GM10847 (cell line): Measurements from ENCODE around the gene PTRH1.
A peak's percentile ranks its signal among the peaks of the same experiment; 100 is the strongest.

Experiments
- POLR2A ChIP-seq: IDR thresholded peaks from 2 replicates; pipeline ENCODE4 v1.6.1; 2011; ENCODE audit not compliant: insufficient read length; ENCODE audit errors: extremely low read depth

Gene PTRH1

DNA sequence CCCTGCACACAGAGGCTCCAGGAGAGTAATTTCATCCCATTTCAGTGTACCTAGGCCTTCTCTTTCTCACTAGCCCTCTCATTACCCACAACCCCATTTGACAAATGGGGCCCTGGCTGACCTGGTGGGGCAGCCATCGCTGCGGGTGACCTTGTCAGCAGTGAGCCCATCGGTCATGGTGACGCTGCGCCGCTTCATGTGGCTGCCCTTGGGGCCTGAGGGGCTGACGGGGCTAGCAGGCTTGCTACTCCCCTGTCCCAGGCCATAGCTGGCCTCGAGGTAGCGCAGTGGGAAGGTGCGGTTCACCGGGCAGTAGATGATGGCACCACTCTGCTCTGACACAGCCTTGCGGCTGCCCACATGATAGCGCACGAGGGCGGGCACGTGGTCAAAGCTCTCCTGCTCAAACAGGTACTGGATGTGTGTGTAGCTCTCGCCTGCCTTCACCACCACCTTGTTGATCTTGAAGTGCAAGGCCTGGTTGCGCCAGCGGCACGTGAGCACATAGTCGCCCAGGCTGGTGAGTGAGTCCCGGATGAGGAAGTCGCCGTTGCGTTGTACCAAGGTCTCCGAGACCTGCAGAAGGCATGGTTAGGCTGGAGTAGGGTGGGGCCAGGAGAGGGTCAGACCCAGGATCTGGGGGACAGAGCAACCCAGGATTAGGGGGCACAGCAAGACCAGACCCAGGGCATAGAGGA is 33.8 kb upstream of the PTRH1 start:
- TF ChIP-seq POLR2A, result no peak

DNA sequence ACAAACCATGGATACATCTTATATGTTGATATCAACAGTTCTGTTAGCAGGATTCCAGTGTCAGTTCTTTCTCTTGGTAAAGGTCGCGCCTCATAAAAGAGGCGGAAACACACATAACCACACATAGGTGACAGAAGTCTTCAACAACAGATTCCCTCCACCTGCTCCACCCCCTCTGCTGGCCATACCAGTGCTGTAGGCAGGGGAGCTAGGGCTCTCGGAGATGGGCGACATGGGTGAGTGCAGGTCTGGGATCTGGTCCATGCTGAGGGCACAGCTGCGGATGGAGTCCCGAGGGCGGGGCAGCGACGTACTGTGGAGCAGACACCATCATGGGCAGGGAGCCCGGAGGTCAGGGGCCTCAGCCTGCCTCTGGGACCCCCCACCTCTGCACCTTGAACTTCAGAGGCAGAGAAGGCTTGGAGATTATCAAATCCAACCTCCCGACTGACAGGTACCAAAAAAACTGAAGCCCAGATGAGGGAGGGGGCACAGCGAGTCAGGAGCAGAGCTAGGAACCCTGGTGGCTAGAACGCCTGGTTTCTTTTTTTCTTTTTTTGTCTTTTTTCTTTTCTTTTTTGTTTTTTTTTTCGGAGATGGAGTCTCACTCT is 31.6 kb upstream of the PTRH1 start:
- no peak for TF ChIP-seq POLR2A

DNA sequence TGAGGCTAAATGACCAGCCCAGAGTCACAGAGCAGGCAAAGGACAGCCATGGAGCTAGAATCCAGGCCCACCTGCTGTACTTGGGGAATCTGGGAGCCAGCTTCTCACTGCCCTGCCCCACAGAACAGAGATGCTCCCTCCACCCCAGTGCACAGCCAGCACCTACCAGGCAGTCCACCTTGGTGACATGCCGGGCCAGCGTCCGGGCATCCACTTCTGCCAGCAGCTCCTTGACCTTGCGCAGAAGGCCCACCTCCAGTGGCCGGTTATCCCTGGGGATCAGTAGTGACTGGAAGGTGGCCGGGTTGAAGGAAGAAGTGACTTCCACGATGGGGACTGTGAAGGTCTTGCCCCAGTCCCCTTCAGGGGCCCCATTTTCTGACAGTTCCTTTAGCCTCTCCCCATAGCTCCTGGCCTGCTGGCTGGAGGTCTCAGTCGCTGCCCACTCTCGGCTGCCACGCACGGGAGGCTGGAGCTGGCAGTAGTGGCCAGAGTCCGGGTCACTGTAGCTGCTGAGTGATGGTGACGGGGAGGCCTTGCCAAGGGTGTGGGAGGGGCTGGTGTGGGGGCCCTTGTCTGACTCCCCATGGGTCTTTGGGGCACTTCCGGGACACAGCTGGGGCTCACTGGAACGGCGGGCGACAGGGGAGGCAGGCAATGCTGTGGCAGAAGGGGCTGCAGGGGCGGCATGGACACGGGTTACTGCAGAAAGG is 29.1 kb upstream of the PTRH1 start:
- TF ChIP-seq POLR2A, result no peak

DNA sequence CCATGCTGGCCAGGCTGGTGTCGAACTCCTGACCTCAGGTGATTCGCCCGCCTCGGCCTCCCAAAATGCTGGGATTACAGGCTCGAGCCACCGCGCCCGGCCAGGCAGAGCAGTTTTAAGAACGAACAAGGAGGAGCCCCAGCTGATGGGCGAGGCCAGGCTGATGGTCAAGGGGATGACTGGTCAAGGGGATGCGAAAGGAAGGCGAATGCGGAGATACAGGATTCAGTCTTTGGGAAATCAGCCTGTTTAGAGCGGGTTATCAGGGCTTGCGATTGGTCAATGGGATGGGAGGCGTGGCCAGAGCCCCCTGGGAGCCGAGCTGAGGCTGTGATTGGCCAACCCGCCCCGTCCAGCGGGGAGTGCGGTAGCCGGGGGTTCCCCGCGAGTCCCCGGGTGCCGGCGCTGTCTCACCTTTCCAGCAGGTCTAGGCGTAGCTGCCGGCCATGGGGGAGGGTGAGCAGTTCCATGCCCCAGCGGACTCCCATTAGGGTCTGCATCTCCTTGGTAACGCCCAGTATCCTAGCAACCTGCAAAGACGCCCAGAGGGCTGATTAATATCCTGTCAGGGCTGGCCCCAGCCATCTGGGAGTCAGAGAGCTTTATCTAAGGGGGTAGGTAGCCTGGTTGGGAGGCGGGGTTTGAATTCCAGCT is 27.1 kb upstream of the PTRH1 start:
- no peak for TF ChIP-seq POLR2A

DNA sequence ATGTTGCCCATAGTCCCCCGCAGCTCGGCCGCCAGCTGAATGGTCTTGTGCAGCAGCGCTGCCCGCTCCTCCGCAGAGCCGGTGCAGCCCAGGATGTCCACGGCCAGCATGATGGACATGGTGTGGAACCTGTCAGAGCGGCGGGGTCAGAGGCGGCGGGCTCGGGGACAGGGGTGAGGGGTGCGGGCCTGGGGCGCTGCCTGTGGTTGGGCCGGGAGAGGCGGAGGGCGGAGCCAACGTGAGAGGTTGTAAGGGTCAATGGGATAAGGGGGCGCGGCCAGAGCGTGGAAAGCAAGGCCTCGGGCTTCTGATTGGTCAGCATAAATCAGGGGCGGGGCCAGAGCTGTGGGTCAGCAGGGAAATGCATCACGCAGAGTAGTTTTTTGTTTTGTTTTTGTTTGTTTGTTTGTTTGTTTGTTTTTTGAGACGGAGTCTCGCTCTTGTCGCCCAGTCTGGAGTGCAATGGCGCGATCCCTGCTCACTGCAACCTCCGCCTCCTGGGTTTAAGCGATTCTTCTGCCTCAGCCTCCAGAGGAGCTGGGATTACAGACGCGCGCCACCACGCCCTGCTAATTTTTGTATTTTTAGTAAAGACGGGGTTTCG is 26.5 kb upstream of the PTRH1 start:
- TF ChIP-seq POLR2A, result no peak

DNA sequence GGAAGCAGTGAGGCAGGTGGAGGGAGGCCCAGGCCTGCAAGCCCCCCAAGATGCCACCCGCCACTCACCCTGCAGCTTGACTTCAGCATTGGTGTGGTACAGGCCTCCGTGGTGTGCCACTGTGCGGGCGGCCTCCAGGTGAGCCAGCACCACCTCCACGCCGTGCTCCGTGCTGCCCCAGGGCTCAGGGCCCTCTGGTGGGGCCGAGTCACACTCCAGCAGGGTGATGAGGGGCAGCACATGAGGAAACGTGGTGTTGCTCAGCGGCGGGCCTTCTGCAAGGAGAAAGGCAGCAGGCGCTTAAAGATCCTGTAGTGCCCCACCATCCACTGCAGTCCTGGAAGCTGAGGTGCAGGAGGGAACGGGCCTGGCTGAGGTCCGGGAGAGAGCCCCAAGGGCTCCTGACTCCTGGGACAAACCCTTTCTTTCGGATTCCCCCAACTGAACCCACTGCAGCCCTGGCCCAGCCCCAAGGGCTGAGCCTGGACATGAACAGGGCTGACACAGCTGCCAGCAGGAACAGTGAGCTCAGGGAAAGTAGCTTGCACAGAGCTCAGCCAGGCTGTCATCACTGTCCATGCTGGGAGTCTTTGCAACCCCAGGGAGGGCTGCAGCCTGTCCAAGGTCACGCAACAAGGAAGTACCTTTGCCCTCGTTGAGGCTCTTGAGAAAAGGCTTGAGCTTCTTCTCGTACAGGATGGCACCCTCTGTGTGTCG is 24.3 kb upstream of the PTRH1 start:
- TF ChIP-seq POLR2A, result no peak

DNA sequence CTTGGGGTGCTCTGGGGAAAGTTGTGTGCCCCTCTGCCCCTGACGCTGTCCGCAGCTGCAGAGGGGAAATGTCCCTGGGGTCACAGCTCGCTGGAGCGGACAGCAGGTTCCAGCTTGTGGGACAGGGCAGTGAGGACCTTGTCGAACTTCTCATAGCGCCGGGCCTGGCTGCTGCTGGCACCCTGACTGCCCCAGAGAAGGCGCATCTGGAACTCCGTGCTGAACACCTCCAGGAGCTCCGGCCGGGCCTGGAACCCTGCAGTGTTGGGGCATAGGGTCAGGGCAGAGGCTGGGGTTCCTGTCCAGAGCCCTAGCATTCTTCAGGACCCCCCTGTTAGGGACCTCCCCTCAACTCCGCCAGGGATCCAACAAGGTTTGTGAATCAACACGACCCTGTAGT is 23.2 kb upstream of the PTRH1 start:
- TF ChIP-seq POLR2A, result no peak

DNA sequence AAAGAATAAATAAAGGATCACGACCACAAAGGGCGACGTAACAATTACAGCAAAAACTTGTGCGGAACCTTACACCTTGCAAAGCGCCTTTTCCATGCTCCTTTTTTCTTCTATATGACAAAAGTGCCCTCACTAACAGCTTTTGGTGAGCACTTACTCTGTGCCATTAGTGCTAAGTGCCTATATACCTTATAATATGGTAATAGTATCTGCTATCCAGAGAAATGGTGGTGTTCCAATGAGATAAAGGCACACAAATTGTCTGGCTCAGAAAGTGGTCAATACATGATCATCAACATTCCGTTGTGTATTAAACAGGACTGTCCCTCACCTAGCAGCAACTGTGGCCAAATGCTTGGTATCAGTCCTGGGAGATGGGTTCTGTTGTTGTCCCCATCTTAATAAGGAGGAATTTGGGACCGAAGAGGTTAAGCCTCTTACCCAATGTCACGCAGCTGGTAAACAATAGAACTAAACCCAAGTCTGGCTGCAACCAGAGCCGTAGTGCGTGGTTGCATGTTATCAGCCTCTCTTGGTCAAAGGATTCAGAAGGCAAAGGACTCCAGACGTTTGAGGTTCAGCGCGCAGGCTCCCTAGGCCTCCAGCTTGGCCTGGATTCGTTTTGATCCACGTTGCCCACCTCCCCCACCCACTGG is 20.2 kb upstream of the PTRH1 start:
- no peak for TF ChIP-seq POLR2A

DNA sequence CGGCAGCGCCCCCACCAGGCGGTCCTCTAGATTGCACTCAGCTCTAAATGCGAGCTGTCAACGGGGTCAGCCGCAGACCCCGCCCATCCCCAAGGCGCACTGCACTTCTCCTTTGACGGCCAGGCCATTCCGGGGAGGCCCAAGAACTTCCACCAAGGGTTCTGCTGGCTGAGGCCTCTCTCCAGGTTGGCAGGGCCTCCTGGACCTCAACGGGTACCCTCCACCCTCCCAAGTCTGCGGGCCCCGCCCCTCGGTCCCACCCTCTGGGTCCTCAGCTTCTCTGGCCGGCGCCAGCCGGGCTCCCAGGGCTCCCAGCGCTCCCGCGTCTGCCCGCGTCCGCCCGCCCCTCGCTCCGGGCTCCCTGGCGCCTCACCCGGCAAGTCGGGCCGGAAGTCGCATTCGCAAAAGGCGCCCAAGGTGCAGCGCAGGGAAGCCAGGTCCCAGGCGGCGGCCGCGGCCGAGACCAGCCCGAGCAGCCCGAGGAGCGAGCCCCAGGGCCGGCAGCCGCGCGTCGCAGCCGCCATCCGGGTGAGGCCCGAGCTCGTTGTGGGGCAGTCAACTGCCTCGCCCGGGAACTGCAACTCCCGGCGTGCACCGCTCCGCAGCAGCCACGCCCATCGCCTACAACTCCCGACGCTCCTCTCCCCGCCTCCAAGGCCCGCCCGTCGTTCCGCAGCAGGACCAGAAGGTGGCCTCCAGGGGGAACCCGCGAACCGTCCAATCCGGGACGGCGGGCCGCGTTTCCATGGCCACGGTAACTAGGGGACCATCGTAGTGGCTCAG is 19.5 kb upstream of the PTRH1 start, which contains the start of gene TOR2A:
TSS of gene TOR2A (minus strand) at position 548 of the 783 bp plus-strand sequence. CDS start at position 524, 24 bp downstream.
- peak; percentile 64 for TF ChIP-seq POLR2A

DNA sequence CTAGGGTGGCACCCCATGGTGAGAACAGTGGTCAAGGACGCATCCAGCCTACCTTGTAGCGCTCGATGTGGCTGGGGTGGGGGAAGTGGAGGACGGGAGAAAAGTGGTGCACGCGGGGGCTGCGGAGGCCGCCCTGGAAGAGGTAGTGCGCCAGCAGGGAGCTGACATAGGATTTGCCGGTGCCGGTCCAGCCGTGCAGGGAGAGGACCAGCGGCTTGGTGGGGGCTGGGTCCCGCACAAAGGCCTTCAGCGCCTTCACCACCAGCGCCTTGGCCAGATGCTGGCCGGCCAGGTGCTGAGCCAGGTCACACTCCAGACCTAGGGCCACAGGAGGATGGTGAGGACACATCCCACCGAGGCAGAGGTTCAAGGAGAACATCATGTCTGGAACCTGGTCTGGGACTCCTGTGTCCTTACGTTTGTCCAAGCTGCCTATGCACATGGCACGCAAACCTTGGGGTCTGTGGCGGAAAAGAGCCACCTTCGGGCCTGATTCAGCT is 18.8 kb upstream of the PTRH1 start:
- no peak for TF ChIP-seq POLR2A

DNA sequence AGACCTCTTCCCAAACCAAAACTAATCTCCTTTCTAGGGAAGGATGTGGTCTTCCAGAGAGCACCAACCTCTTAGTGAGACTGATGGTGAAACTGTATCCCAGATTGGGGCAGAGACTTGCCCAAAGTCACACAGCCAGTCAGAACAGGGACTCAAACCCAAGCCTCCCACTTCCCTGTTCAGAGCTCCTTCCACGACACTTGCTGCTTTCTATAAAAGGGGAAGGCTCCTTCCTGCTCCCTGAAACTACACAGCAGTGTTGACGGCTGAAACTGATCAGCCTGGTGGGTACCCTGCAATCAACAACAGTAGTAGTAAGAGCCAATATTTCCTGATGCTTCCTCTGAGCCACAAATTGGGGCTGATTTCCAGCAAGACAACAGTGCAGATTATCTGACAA is 18.2 kb upstream of the PTRH1 start:
- no peak for TF ChIP-seq POLR2A

DNA sequence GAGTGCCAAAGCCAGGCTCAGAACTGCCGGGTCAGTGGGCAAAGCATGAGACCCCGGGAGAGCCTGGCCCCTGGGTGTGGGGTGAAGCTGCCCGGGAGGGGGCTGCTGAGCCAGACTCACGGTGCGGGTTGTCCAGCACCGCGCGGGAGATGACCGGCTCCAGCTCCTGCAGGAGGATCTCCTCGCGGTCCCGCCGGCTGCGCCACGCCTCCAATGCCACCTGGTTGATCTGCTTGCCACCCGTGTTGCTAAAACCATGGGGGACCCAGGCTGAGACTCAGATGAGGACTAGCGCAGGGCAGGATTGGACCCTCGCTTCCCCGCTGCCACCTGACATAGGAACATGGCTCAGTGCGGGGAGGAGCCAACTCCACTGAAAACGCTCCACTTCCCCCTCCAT is 17.0 kb upstream of the PTRH1 start:
- no peak for TF ChIP-seq POLR2A

DNA sequence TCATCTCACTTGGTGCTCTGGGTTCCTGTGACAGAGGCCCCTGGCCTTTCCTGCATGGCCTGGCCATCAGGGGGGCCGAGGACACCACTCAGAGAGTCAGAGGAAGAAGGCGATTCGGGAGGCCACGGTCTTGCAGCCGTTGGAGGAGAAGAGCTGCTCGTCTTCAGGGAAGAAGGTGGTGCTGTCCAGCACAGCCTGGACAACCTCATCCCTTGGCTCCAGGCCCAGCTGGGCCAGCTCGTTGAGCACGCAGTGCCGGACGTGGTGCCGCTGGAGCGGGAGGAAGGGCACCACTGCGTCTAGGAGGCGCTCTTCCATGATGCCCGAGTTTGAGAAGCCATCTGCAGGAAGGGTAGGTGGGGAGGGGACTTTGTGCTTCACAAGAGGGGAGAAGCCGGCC is 16.5 kb upstream of the PTRH1 start:
- no peak for TF ChIP-seq POLR2A
